Measurements from ENCODE around the gene SLC7A9.

- TF ChIP-seq CTCF (IDR thresholded peaks at IDR 0.05) (no peak), POLR2A (IDR thresholded peaks at IDR 0.05) (no peak)
Measured at GRCh38 chr19:32880622-32881021, 11.1 kb upstream of the SLC7A9 start.
